ENCODE measurements around the gene CAPNS1.

GRCh38 chr19:36150586-36150985, 10.7 kb downstream of the CAPNS1 start:
- TF ChIP-seq POLR2A (IDR thresholded peaks at IDR 0.05) (no peak), CTCF (IDR thresholded peaks at IDR 0.05) (no peak)

All from suprapubic skin (tissue), 3 donors.